GM21825 (cell line): ENCODE data around the gene SERAC1.
"Not testable (repeated sequence)": the region's sequence is repeated elsewhere in the genome, so short reads cannot be mapped to it uniquely, and the experiment has no call there.

Experiments used
- ATAC-seq: cut with Tn5 transposase; IDR thresholded peaks from one replicate; pipeline ENCODE4 v1.9.1; 2021; ENCODE audit warnings: mild to moderate bottlenecking, moderate library complexity; ENCODE audit not compliant: unreplicated experiment

Gene SERAC1

DNA sequence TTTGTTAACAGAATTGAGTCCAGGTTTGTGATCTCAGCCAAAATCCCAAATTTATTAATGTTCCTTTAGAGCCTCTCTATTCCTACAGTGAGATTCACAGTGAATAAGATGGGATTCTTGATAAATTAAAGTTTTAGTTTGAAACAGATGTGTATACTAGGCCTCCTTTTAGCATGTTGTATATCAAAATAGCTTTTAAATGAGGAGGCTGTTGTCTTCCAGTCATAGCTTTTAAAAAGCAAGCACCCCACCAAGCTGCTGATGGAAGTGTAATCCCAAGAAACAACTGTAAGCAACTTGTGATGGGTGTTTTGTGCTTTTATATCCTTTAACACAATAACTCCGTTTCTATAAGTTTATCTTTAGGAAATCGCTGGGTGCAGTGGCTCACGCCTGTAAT lies 7.0 kb upstream of the SERAC1 start:
- ATAC-seq: no peak

- ATAC-seq: no peak
Observed at GRCh38 chr6:158174514-158174913, 6.5 kb upstream of the SERAC1 start.

DNA sequence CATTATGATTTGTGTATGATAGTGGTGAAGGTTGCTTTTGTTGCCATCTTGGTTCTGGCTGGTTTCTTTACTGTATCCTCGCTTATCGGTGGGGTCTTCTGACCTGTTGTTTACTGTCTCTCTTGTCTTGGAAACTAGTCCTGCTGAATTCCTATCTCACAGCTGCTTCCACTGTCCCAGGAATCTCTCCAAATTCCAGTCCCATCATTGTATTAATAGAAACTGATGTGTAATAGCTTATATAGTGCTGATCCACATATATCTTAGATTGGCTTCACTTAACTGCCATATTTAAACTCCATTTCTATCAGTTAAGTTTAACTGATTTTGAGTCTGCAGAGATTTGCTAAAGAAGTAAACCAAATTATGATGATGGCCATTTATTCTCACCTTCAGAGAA lies 6.0 kb upstream of the SERAC1 start:
- no peak for ATAC-seq

DNA sequence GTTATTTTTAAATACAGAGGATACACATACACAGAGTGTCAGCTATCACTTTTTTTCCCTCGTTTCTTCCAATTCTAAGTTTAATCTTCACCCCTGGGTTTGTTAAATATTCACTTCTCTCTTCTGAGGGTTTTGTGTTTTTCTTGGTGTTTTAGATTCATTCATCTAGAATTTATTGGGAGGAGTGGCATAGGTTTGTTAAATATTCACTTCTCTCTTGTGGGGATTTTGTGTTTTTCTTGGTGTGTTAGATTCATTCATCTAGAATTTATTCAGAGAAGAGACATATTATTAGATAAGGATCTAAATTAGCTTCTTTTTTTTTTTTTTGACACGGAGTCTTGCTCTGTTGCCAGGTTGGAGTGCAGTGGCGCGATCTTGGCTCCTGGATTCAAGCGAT lies 3.9 kb upstream of the SERAC1 start:
- ATAC-seq: no peak

GRCh38 chr6:158170656-158171081 lies 2.6 kb upstream of the SERAC1 start:
- no peak for ATAC-seq

GRCh38 chr6:158169634-158170033 lies 1.6 kb upstream of the SERAC1 start:
- not testable (repeated sequence) for ATAC-seq

DNA sequence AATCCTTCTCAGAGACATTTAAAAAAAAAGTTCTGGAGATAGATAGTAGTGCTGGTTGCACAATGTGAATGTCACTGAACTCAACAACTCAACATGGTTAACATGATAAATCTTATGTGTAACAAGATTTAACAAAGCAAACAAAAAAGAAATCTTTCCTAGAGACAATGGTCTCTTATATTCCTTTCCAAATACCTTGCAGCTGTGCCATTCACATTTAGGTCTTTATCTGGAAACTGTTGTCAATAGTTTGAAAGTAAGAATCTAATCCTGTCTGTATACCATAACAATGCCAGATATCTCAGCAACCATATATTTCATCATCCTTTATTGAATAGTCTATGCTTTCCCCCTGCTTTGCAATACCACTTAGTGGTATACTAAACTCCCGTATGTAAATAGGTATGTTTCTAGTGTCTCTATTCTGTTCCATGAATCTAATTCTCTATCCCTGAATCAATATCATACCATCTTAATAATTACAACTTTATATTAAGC lies 2.1 kb downstream of the SERAC1 start:
- ATAC-seq: no peak

- ATAC-seq: no peak
Observed at GRCh38 chr6:158164579-158165170, 3.4 kb downstream of the SERAC1 start.

GRCh38 chr6:158161566-158162254 lies 6.4 kb downstream of the SERAC1 start:
- ATAC-seq: no peak

DNA sequence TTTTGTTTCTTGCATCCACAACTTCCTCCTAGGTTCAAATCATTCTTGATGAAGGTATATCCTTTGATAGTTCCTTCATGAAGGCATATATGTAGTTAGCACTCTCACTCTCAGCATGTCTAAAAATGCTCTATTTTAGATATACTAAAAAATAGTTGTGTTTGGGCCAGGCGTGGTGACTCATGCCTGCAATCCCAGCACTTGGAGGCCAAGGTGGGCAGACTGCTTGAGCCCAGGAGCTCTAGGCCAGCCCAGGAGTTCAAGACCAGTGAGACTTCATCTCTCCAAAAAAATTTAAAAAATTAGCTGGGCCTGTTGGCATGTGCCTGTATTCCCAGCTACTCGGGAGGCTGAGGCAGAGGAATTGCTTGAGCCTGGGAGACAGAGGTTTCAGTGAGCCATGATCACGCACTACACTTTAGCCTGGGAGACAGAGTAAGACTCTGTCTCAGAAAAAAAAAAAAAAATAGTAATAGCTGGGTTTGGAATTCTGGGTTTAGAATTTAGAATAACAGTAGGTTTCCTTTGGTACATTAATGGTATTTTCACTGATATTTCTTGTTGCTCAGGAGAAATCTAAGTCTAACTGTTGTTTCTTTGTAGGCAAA lies 7.0 kb downstream of the SERAC1 start:
- ATAC-seq: no peak

DNA sequence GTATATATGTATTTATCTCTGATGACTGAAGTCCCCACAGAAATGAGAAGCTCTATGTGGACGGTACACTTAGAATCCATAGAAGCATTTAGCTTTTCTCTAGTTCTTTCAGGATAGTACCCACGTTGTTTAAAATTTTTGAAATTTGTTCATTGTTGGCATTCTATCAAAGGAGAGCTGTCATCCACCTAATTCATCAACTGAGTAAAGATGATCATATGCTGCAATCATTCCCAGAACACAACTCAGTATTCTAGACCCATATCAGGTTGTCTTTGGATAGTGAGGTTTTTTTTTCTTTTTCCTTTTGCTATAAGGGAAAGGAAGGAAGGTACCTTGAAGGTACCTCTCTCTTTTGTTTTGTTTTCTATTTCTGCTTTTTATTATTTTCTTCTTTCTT lies 9.3 kb downstream of the SERAC1 start:
- no peak for ATAC-seq

DNA sequence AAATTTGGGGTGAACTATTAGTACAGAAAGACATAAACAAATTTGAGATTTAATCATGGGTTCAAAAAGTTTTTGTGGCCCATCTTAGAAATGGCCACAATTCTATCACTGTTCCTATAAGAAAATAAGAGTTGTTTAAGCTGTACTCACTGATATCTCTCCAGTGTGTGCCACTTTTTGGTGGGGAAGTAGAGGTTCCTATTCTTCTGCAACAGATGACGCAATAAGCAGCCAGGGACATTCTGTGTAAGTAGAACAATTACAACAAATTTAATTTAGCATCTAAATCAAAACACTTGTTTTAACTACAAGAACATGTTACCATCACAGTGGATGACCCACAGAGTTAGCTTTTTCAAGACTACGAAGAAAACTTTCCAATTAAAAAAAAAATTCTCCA lies 9.9 kb downstream of the SERAC1 start:
- no peak for ATAC-seq

DNA sequence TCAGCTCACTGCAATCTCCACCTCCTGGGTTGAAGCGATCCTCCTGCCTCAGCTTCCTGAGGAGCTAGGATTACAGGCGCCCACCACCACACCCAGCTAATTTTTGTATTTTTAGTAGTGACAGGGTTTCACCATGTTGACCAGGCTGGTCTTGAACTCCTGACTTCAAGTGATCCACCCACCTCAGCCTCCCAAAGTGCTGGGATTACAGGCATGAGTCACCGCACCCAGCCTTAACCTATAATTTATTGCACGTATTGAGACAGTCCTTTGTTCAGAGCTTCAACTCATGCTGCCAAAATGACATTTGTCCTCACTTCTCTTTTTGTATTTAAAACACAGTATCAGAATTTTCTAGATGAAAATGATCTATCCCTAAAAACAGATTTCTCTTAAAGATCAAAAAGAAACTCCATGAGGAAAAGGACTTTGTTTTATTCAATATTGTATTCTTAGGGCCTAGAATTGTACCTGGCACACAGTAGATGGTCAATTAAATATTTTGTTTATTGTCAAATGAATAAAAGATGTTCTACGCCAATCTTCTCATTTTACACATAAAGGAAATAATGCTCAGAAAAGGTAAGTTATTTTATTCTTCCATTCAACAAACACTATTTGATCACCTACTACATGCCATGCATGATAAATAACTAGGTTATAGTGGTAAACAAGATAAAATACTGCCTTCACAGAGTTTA lies 10.8 kb downstream of the SERAC1 start:
- no peak for ATAC-seq

GRCh38 chr6:158154816-158155215 lies 13.2 kb downstream of the SERAC1 start:
- ATAC-seq: no peak

DNA sequence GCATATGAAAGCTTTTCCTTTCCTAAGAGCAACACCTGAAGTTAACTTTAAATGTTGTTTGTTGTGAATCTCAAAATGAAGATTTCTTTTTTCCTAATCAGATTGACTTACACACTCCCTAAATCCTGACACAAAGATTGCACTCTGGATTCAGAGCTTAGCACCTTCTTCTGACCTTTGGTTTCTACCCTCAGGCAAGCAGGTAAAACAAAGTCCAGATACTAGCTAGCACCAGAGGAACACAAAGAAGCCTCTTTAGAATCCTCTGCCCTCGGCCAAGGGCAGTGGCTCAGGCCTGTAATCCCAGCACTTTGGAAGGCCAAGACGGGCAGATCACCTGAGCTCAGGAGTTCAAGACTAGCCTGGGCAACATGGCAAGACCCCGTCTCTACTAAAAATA lies 14.5 kb downstream of the SERAC1 start:
- no peak for ATAC-seq

DNA sequence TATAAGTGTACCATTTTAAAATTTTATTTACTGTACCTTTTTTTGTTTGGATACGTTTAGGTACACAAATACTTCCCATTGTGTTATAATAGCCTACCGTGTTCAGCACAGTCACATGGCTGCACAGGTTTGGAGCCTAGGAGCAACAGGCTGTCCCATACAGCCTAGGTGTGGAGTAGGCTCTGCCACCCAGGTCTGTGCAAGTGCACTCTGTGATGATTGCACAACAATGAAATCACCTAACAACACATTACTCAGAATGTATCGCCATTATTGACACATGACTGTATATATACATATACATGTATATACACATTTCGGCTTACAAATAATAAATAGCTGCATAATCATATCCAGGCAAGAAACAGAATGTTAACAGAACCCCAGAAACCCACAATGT lies 15.4 kb downstream of the SERAC1 start:
- ATAC-seq: no peak

- ATAC-seq: not testable (repeated sequence)
Observed at GRCh38 chr6:158152025-158152424, 16.0 kb downstream of the SERAC1 start.

DNA sequence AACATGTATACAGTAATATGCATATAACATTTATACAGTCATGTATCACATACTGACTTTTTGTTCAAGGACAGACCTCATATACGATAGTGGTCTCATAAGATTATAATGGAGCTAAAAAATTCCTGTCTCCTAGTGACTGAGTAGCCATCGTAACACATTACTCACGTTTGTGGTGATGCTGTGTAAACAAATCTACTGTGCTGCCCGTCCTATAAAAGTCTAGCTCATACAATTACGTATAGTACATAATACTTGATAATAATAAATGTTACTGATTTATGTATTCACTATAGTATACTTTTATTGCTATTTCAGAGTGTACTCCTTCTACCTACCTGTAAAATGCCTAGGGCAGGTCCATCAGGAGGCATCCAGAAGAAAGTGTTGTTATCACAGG lies 17.4 kb downstream of the SERAC1 start:
- no peak for ATAC-seq

DNA sequence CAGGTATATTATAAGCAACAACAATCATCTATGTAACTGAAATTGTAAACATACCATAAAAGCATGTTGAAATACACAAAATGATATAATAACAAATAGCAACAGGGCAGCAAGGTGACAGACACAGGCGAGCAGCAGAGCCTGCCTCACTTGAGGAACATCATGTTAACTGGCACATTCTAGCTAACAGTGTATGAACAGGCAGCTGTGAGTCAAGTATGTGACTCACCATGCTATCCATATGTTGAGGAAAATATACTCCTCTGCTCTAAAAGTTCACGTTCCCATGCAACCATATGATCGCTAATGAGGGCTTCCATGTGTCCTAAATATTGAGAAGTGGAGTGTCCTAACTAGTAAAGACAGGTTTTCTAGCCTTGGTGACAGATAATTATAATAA lies 18.4 kb downstream of the SERAC1 start:
- no peak for ATAC-seq

DNA sequence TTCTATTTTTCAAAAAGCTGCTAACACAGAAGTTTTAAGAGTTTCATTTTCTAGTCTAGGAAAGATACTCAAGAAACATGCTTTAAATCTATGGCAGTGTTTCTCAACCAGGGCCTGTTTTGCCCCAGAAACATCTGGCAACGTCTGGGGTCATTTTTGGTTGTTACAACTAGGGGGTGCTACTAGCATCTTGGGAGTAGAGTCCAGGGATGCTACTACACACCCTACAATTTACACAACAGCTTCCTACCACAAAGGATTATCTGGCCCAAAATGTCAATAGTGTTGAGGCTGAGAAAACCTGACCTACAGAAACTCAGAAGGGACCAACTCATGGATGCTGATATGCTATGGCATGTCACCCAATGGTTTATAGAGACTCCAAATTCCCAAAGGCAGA lies 24.4 kb downstream of the SERAC1 start:
- no peak for ATAC-seq

GRCh38 chr6:158142789-158143188 lies 25.3 kb downstream of the SERAC1 start:
- no peak for ATAC-seq

- no peak for ATAC-seq
Observed at GRCh38 chr6:158131926-158132325, 36.1 kb downstream of the SERAC1 start.
